Dermis blood vessel endothelial cell (primary cell): ENCODE data around the gene PARK7. TPM values are rescaled to one million over a fixed set of nuclear protein-coding genes. Genes with fewer than 3 reads are reported as not detected.

ENCODE experiments used
- DNase-seq: peaks from one replicate; pipeline ENCODE4 v3.0.0; 2010
- total RNA-seq: library from RNA; depleted of rRNA; stranded (reverse); fragments of >200 nt; gene quantifications from 2 replicates; pipeline ENCODE4 v1.2.3, GENCODE V29; 2014

PARK7 gene
- total RNA-seq, 1 donor from 2014 or later, result 230 TPM

DNA sequence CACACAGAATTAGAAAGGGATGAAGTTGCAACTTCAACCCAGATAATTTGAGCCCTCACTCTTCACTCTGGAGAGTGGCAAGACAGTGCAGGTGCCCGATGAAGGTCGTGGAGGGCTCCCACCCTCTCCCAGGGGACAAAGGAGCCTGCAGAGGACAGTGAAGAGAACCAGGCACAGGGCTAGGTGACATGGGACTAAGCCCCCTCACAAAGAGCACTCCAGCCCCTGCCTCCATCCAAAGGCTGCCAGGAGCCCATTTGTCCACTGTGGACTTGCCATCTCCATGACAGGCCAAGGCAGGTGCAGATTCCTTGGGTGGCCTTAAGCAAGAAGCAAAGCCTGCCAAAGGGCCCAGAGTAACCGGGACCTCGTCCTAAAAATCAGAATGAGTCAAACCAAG lies 49.5 kb downstream of the PARK7 start:
- DNase-seq, result no peak

DNA sequence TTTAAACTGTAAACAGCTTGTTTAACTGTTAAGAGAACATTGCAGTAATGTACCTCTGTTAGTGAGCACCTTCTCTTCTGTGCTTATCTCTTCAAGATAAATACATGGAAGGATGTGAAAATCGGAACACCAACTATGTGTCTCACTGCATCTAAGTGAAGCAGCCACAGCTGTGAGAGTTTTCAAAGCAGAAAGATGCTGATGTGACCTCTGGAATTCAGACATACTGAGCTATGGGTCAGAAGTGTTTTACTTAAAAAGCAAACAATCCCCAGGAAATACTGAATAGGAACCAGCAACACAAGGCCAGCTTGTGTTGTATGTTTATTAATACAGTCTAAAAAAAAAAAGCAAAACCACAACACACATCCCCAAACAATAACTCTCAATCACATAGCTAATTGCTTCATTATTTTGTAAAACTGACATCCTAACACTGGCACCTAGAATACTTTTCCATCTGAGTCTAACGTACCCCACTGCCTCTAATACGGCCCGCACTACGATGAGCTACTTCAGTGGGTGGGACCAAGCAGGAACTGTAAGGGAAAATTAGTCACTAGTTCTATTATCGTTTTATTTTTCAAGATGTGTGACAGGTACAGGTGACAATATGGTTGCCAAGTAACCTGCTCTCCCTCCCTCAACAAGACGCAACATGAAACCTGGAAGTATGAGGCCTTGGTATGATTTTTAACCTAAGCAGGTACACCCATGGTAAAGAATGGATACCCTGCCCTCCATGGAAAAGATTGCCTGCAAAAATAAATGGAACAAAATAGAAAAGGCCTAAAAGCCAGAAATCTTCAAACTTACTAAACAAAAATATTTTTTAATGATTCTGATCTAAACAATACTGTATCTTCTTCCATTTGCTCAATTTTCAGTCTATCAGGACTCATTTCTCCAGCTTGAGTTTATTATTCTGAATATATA lies 50.7 kb downstream of the PARK7 start:
- DNase-seq, result no peak

GRCh38 chr1:8012955-8013354 lies 51.4 kb downstream of the PARK7 start:
- DNase-seq, result no peak

- DNase-seq, result no peak
Measured at GRCh38 chr1:8013399-8013798, 51.9 kb downstream of the PARK7 start.

DNA sequence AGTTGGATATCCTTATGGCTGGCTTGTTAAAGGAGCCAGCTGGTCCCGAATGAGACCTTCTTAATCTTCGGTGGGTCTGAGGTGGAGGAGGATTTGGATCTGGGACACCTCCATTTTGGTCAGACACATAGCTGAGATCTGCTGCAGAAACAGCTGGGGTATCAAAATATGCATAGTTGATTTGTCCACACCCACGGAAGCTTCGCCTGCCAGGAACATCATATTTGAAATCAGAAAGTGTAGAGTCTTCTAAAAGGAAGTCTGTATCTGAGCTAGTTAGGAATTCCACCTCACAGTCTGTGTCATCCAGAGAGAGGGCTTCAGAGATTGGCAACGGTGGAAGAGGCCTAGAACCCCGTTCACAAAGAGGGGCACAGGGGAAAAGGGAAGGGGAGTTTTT lies 52.3 kb downstream of the PARK7 start:
- DNase-seq, result no peak

DNA sequence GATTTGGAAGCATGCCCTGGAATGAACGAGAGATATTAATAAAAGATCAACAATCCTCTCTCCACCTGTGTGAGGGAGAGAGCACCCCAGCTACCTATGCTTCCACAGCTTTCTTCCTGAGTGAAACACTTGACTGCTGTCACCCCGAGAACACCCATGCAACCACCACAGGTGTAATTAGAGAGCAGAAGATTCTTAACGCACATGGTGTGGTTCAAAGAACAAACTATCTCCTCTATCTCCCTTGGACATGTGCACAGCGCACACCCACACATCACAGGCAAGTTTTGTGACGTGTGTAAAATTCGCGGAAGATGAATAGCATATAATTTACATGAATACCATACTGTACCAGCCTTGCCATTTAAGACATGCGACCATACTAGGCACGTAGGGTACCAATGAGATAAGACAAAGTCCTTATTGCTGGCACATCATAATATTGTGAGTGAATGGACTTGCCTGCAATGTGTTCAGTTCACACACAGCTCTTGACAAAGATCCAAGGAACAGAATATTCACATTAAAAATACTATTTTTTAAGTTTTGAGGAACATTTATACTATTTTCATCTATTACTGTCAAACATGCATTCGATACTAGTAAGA lies 53.0 kb downstream of the PARK7 start:
- DNase-seq, result no peak

GRCh38 chr1:8015036-8015808 lies 53.7 kb downstream of the PARK7 start:
- DNase-seq, result peak; percentile 92

- DNase-seq, result no peak
Measured at GRCh38 chr1:8015809-8016165, 54.3 kb downstream of the PARK7 start.

DNA sequence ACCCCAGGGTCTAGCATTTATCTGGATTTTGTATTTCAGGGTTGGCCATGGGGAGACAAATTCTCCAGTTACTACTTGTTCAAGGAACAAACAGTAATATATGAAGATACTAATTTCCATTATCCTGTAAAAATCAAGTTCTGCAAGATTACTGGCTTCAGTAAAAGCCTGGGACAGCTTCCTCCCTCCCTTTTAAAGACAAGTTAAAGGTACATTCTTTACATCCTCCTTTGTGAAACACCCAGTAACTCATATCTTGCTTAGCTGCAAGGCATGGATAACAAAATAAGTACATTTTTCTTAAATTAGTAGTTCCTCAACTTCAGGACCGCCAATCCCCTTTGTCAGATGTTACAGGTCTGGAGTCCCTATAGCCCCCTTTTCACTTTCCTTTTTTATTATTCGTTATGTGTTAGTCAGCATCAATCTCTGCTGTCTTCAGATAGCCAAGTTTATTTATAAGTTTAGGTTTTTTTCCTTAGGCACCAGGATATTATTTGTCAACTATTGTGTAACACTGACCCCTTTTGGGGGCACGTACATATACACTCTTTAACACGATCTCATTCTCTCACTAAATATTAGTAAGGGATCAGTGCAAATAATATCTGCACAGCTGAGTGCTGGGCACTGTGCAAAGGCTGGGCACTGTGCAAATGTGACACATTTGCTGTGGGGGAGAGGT lies 54.8 kb downstream of the PARK7 start:
- peak; percentile 42 for DNase-seq

DNA sequence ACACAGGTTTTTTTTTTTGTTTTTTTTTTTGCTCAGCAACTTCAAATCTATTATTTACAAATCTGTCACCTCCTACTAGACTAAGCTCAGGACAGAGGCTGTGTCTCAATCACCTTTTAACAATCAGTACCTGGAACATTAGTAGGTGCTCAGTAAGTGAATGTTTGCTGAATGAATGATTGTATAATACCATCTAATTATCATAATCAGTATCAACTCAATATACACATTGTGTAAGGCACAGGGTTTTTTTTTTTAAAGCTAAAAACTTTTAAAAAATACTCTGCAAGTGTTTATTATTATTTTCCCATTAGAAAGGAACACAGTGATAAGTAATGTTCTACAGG lies 55.4 kb downstream of the PARK7 start:
- DNase-seq, result no peak

GRCh38 chr1:8017495-8018197 lies 56.1 kb downstream of the PARK7 start:
- DNase-seq, result no peak

DNA sequence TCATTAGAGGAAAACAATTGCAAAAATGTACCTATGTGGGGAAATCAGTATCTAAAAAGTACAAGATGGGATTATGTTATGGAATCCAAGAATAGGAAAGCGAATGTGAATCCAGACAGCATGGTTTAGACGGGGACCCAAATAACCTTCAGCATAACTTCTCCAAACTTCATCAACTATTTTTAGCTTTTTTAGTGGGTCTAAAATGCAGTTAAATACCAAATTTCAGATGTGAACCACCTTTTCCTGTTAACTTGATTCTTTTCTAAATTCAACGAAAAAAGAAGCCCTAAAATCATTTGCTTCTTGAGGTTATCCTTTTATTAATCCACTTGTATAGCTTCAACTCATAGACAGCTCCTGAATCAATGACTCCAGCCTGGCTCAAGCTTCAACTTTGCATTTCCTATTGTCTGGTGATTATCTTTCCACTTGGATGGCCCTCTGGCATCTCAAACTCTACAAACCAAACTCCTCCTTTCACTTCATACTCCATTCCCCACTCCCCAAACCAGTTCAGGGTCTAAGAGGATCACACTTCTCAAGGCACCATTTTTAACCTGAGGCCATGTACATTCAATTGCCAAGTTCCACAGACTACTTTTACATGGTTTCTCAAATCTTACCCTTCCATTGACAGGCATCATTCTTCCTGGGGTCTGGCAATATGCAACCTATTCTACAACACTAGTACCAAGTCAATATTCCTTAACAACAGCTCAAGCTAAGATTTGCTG lies 57.1 kb downstream of the PARK7 start:
- no peak for DNase-seq

DNA sequence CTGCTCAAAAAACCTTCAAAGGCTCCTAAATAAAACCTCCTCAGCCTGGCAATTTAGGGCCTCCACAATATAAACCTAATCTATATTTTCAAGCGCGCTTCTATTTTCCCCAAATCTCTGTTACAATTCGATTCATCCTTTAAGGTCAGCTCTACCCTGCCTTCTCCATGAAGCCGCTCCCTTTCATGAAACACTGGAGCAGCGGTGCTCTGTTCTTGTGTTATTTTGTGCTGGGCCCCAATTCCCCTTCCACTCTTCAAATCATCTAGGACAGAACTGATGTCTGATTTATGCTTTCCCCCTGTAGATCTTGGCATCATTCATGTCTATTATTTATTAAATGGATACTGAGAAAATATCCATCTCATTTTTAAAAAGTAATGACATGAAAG lies 57.7 kb downstream of the PARK7 start:
- DNase-seq, result no peak

- peak; percentile 81 for DNase-seq
Measured at GRCh38 chr1:8020032-8020431, 58.5 kb downstream of the PARK7 start.

- no peak for DNase-seq
Measured at GRCh38 chr1:8021676-8022266, 60.3 kb downstream of the PARK7 start.

DNA sequence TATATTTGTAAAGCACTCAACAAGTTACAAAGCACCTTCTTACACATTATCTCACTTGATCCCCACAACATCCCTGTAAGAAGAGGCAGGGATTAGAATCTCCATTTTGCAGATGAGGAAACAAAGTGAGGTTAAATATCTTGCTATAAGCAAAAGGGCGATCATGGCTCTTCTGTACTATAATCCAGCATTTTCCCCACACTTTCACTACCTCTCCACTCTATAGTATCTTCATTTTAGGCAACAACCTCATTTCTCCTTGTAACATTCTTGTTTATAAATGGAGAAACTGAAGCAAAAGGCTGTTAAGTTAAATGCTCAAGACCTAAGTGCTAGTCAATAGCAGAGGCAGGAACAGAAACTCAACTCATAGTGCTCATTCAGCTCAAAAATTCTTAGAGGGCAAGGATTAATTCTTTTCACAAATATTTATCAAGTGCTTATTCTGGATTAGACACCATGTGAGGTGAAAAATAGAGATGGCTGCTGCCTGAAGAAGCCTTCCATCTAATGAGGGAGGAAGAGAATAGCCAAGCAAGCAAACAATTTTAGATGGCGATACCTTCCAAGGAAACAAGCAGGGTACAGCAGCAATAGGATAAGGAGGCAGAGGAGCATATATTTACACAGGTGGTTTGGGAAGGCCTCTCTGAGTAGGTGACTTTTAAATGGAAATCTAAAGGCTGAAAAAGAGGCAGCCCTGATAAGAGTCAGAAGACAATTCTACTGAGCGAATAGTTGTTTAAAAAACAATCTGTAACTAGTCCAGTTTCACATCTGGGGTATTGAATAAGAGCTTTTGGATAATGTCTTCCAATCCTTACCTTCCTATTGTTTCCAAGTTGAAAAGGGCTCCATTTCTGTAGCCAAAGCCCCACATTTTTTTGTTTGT lies 61.1 kb downstream of the PARK7 start:
- DNase-seq, result no peak

DNA sequence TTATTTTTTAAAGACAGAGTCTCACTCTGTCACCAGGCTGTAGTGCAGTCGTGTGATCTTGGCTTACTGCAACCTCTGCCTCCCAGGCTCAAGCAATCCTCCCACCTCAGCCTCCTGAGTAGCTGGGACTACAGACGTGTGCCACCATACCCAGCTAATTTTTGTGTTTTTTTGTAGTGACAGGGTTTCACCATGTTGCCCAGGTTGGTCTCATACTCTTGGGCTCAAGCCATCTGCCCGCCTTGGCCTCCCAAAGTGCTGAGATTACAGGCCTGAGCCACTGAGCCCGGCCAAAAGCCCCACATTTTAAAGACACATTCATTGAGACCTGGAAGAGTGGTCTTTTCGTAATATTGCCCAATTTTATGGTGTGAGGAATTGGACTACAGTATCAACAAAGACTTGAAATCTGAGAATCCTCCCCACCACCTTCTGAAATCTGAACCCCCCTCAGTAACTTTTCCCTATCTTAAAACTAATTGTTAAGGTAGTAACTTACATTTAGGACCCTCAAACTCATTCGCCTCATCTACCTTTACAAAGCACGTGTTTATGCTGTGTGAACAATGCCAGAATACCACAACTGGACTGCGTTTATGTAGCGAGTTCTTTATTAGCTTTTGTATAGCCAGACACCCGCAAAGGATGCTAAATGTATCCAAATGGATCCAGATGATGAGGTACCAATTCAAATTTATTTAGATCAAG lies 61.9 kb downstream of the PARK7 start:
- no peak for DNase-seq

DNA sequence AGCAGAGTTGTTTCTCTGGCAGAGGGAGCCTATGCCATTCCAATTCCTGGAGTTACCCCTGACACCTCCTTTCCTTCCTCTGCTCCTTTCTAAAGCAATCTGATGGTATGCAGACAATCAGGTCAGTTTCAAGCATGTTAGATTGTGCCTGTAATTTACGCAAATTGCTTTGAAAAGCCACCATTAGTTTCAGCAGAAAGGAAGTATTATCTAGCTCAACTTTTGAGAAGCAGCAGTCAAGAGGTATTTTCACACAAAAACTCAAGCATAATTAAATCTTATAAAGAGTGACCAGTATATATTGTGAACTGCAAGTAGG lies 62.4 kb downstream of the PARK7 start:
- no peak for DNase-seq

DNA sequence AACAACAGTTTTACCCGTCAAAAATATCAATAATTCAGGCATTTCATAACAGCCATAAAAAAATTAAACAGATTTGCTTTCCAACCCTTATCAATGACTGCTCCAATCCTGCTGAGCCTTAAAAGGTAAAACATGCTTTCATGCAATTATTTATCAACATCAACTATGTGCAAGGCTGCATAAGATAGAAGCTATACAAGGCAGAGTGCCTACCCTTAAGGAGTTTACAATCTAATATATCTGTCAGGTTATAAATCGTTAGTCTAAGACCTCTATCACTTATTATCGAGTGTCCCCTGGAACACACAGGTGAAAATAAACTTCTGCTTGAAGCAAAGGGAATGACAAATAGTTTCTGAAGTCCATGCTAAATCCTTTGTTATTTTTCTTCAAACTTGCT lies 62.8 kb downstream of the PARK7 start:
- no peak for DNase-seq
